GM12873 (cell line): ENCODE results near the gene RAB20.

Experiments used
- TF ChIP-seq, protein P1 (sequence below): IDR thresholded peaks from 2 replicates; pipeline ENCODE4 v1.5.1; 2012; ENCODE audit warnings: low read depth, mild to moderate bottlenecking, moderate library complexity, low read length, control low read depth; ENCODE audit not compliant: insufficient read depth; ENCODE audit errors: missing control alignments

Gene RAB20

GRCh38 chr13:110518571-110518970 lies 43.0 kb downstream of the RAB20 start:
- TF ChIP-seq, protein P1, sequence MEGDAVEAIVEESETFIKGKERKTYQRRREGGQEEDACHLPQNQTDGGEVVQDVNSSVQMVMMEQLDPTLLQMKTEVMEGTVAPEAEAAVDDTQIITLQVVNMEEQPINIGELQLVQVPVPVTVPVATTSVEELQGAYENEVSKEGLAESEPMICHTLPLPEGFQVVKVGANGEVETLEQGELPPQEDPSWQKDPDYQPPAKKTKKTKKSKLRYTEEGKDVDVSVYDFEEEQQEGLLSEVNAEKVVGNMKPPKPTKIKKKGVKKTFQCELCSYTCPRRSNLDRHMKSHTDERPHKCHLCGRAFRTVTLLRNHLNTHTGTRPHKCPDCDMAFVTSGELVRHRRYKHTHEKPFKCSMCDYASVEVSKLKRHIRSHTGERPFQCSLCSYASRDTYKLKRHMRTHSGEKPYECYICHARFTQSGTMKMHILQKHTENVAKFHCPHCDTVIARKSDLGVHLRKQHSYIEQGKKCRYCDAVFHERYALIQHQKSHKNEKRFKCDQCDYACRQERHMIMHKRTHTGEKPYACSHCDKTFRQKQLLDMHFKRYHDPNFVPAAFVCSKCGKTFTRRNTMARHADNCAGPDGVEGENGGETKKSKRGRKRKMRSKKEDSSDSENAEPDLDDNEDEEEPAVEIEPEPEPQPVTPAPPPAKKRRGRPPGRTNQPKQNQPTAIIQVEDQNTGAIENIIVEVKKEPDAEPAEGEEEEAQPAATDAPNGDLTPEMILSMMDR: no peak

GRCh38 chr13:110518226-110518525 lies 43.3 kb downstream of the RAB20 start:
- TF ChIP-seq, protein P1: no peak

GRCh38 chr13:110517505-110518225 lies 43.9 kb downstream of the RAB20 start:
- TF ChIP-seq, protein P1: no peak

DNA sequence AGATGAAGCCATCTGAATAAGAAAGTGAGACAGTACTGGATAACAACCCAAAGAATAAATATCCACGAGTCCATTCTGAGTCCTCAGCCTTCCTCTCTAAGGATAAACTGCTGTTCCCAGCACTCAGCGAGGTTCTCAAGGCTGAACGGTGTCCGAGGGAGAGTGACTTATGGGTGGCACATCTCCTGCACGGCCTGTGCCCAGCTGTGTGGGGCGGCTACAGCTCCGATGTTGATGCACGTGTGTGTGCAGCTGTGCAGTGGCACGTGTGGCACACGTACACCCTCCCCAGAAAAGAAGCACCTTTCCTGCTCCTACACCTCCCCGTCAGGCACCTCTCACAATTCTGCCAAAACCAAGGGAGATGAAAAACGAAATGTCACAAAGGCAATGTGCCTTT lies 45.0 kb downstream of the RAB20 start:
- TF ChIP-seq, protein P1: no peak

DNA sequence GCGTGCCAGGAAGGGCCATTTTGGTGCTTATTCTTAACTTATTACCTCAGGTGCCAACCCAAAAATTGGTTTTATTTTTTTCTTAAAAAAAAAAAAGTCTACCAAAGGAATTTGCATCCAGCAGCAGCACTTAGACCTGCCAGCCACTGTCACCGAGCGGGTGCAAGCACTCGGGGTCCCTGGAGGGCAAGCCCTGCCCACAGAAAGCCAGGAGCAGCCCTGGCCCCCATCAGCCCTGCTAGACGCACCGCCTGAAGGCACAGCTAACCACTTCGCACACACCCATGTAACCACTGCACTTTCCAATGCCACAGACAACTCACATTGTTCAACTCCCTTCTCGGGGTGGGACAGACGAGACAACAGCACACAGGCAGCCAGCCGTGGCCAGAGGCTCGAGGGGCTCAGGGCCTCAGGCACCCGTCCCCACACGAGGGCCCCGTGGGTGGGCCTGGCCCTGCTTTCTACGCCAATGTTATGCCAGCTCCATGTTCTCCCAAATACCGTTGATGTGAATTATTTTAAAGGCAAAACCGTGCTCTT lies 49.3 kb downstream of the RAB20 start:
- TF ChIP-seq, protein P1: no peak

- TF ChIP-seq, protein P1: no peak
Observed at GRCh38 chr13:110511509-110512181, 49.9 kb downstream of the RAB20 start.

DNA sequence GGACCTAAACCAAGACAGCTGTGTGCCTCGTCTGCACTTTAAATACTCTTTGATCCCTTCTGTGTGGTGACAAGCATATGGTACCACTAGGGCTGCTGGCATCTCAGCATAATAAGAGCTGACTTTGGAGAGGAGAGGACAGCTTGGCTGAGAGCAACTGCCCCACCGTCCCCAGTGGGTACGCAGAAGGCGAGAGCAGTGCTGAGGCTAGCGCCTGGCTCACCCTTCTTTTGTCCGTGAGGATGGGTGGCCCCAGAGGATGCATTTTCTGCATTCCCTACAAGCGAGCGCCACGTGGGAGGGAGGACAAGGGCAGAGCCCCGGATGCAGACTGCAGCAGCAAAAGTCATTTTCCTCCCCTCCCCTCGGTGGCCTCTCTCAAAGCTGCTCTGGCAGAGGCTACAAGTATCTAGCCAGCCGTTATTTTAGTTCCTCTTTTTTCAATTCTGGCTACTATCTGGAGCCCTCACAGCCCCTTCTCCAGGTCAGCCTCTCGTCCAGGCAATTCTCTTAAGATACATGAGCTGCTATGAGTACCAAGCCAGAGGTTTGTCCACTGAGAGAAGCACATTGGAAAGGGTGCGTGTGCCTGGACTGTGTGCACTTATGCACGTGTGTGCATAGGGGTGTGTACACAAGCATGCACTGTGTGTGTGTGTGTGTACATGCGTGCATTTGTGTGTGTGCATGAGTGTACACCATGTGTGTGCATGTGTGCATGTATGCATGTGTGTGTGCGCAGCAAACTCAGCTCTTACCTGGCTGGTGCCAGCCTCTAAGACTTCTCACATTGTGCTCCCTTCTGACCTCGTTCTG lies 51.3 kb downstream of the RAB20 start:
- TF ChIP-seq, protein P1: no peak
